Measurements from ENCODE around the gene PACC1.

PACC1 gene

GRCh38 chr1:212437179-212437798 is 22.6 kb upstream of the PACC1 start:
- no peak for DNase-seq

DNA sequence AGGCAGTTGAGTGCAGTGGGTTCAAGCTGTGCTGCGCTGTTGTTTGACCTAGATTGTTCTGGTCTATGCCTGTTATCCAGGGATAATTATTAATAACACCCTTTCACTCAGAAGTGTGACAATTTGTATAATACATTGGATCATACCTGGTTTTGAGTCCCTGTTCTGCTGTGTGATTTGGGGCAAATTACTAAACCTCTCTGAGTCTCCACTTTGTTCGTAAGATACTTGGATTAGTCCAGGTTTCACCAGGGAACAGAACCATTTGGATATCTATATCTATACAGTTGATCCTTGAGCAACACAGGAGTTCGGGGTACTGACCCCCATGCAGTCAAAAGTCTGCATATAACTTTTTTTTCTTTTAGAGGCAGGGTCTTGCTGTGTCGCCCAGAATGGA is 20.3 kb upstream of the PACC1 start:
- DNase-seq, result no peak

GRCh38 chr1:212433577-212434462 is 19.1 kb upstream of the PACC1 start:
- no peak for DNase-seq

DNA sequence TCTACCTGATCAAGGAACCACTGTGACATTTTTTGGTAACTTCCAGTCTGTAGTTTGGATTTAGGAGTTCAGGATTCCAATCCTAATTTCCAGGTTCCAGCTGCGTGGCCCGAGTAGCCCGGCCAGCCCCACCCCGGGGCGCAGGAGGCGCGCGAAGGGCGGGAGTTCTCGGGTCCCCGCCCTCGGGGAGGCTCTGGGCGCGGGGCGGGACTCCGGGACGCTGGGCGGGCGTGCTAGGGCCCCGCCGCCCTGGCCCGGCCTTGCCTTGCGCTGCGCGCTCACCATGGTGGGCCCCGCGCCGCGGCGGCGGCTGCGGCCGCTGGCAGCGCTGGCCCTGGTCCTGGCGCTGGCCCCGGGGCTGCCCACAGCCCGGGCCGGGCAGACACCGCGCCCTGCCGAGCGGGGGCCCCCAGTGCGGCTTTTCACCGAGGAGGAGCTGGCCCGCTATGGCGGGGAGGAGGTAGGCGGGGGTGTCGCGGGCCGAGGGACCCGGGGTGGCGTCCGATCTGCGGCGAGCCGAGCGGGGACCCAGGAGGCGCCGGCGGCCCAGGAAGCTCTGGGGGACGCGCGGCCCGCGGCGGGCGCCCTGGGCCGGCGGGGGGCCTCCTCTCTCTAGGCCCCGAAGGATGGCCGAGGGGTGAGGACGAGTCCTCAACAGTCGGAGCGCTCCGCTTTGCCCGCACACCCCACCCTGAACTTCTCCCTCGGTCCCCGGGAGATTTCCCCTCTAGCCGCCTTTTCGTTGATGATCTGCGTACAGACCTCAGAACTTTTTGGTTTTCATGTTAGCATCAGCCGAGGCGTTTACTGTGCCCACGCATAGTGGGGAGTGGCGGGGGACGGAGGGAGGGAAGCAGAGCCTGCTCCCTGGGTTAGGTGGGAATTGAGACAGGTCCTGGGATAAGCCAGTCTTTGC is 18.2 kb upstream of the PACC1 start, which contains the start of gene NENF:
Gene NENF, plus strand, starts transcription at position 260 of the 916 bp plus-strand sequence. Its CDS starts 24 bp downstream, at position 284.
- DNase-seq, result peak; percentile 63

DNA sequence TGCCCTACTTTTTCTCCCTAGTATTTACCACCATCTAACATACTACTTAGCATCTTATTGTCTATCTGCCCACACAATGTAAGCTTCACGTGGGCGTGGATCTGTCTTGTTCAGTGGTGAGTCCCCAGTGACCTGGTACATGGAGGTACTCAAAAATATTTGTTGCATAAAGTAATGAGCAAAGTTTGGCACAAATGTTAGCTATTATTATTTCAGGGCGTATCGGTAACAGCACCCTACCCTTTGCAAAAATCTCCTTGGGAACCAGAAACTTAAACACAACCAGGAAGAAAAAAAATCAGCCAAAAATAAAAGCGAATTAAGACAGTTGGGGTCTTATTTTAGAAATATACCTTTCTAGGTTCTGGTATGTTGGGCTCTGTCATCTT is 17.6 kb upstream of the PACC1 start:
- no peak for DNase-seq

DNA sequence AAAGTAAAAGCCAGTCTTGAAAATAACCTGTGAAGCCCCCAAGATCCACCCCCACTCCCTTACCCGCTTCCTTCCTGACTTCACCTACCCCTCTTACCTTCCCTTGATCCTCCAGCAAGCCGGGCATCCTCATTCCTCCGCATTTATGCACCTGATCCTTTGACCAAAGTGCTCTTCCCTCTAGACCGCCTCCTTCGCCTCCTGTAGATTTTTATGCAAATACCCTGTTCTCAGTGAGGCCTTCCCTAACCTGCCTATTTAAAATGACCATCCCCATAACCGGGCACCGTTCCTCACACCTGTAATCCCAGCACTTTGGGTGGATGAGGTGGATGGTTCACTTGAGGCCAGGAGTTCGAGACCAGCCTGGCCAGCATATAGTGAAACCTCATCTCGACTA is 17.0 kb upstream of the PACC1 start:
- no peak for DNase-seq

DNA sequence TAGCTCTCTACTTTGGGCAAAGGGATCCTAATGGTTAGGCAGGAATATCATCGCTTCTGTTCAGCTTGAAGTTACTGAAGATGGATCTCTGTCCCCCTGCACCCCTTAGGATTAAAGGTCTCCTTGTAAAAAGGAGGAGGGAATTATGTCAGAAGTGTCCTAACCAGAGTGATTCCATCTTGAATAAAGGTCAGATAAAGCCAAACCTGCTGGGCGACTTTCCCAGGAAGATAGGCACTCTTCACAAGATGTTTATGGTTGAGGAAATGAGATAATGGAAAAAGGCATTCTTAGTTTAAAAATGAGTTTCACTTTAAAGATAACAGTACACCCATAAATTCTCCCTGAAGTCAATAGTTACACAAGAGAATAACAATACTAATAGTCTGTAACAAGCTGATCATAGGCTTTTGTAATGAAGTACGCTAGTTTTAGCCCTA is 16.3 kb upstream of the PACC1 start:
- DNase-seq, result no peak

GRCh38 chr1:212430416-212430815 is 15.7 kb upstream of the PACC1 start:
- DNase-seq, result no peak

GRCh38 chr1:212428496-212428895 is 13.8 kb upstream of the PACC1 start:
- DNase-seq, result no peak

- no peak for DNase-seq
Observed at GRCh38 chr1:212423879-212424278, 9.2 kb upstream of the PACC1 start.

DNA sequence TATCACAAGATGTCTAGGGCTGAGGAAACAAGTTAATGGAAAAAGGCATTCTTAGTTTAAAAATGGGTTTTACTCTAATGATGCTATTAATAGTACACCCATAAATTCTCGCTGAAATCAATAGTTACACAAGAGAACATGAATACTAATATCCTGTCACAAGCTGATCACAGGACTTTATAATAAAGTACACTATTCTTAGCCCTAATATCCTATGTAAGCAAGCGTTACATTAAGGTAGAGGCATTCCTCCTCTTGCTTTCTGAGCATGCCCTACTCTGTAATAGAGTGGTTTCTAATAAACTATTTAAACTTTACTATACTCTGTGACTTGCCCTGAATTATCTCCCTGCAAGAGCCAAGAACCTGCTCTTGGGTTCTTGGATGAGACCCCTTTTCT is 6.5 kb upstream of the PACC1 start:
- DNase-seq, result no peak

DNA sequence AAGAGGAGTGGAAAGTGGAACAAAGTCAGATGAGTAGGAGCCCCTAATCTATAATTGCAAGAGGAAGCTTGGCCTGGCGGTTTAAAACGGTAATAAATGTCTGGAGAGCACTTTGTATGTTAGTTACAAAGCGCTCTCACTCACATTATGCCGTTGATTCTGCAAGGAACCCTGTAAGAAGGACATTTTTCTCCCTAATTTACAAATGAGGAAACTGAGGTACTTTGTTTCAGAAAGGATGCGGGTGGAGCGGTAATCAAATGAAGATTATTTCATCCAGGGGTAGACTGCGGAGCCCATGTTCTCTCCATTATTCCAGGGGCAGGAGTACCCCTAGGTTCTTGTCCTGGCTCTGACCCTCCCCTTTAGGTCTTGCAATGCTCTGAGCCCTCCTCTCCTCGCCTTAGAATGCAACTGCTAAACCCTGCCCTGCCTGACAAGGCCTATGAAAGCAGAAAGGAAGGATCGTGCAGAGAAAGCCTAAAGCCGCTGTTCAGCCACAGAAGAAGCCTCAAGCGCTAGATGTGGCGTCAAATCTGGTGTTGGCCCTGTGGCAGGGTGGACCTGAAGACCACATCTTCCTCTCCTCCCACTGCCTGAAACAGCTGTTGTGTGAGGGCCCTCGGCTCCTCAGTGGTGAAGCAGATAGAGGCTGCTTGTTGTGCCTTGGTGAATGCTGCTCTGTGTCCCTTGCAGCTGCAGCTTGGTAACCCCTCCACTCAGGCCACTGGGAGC is 588 bp upstream of the PACC1 start:
- no peak for DNase-seq

DNA sequence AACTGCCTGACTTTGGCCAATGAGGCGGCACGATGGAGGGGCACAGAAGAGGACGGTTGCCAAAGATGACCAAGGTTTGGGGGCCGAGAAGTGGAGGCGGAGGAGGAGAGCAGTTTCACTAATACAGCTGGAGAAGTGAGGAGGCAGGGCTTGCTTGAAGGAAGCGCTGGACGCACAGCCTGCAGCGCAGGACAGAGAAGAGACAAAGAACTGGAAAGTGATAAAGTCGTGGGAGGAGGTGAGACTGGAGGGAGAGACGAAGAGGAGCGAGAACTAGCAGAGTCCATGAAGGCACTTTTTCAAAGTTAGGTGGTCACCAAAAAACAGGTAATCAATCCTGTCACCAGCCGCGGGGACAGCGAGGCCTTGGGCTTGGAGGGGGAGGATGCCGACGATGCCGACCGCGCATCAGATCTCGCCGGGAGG is 771 bp downstream of the PACC1 start:
- DNase-seq, result no peak

DNA sequence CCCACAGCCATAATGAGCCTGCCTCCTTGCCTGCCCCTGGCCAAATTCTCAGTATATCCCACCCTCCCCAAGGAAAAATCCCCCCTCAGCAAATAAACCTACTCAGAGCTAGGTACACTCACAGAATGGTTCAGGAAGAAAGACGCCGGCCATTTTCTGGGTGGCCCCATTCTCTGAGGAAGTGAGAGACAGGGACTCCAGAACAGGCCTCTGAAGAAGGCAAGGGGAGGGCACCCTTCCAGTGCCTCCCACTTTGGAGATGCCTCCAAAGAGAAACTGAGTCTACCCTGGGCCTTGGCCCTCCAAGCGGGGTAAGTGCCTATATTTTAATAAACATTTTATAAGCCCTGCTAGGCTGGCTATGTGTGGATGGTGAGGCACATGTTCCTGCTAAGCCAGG is 2.3 kb downstream of the PACC1 start:
- no peak for DNase-seq

DNA sequence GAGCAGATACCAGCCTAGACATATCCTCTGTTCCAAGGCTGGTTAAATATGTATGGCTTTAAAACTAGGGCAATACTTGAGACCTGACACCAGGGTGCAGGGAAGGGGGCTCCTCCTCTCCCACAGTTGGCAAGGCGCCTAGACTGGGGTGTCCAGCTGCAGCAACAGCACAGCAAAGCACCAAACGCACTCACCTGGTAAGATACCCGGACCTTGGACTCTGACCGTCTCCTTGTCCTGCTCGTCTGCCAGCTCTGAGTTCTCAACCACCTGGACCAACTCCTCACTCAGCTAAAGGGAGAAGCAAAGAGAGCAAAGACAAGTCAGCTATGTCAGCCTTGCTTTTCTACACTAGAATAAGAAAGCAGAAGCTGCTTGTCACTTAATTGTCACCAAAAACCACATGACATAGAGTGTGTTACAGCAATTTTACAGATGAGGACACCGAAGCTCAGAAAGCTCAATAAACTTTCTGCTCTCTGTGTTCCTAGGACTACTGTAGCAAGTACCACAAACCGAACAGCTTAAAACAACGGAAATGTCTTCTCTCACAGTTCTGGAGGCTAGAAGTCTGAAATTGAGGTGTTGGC is 4.4 kb downstream of the PACC1 start:
- no peak for DNase-seq

DNA sequence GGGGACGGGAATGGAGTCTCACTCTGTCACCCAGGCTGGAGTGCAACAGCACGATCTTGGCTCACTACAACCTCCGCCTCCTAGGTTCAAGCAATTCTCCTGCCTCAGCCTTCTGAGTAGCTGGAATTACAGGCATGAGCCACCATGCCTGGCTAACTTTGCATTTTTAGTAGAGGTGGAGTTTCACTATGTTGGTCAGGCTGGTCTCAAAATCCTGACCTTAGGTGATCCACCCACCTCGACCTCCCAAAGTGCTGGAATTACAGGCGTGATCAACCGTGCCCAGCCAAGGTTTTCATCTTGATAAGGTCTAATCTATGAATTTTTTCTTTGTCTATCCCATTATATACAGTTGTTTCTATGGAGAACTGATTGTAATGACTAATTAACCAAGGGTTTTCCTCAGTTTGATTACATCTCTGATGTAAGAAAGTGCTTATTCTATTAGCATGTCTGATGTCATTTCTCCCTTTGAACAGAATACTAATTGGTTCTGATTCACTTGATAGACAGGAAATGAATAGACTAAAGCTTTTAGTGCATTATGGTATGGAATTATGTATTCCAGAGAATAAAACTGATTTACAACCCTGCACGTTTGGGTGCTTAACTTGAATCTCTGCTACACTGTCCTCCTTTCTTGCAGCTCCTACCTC is 11.9 kb downstream of the PACC1 start:
- no peak for DNase-seq

- no peak for DNase-seq
Observed at GRCh38 chr1:212401838-212402582, 12.7 kb downstream of the PACC1 start.

DNA sequence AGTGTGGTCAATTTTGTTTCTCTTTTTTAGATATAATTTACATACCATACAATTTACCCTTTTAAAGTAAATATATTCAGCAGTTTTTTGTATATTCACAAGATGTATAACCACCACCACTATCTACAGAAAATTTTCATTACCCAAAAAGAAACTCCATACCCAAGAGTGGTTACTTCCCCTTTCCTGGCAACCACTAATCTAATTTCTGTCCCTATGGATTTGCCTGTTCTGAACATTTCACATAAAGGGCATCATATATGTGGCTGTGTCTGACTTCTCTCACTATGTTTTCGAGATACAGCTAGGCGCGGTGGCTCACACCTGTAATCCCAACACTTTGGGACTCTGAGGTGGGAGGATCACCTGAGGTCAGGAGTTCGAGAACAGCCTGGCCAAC is 13.6 kb downstream of the PACC1 start:
- no peak for DNase-seq

DNA sequence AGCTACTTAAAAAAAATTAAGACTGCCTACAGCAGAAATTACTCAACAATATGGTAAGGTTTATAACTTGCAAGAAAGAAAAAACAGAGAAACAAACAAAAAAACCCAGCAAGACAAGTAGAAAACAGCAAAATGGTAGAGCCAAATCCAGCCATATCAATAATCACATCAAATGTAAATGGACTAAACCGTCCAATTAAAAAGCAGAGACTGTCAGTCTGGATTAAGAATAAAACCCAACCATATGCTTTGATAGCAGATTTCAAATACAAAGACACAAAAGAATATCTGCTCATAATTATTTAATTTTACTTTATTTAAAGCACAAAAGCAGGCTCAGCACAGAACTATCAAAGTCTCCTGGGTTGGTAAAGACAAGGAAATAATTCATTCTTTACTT is 17.5 kb downstream of the PACC1 start:
- DNase-seq, result no peak

- no peak for DNase-seq
Observed at GRCh38 chr1:212396638-212397037, 18.0 kb downstream of the PACC1 start.
